MM.1S (cell line): ENCODE measurements around the gene IYD.

ENCODE experiments used
- DNase-seq: peaks from one replicate; pipeline ENCODE4 v3.0.0-alpha.2; 2015
- H2AFZ ChIP-seq: fragments of 300-600 bp; sonication (generic); 2 replicates; pipeline ENCODE4 v1.6.0; 2016; ENCODE audit warnings: antibody characterized with exemption, low read length
- H3F3A ChIP-seq: fragments of 300-600 bp; sonication (generic); 2 replicates; pipeline ENCODE4 v1.6.1; 2016; ENCODE audit warnings: mild to moderate bottlenecking, antibody characterized with exemption, low read length, moderate library complexity, mixed read lengths; ENCODE audit not compliant: insufficient read depth
- H3K27ac ChIP-seq: fragments of 300-600 bp; sonication (generic); 2 replicates; pipeline ENCODE4 v1.5.1; 2016; ENCODE audit warnings: mild to moderate bottlenecking, low read length
- H3K27me3 ChIP-seq: fragments of 300-600 bp; sonication (generic); replicated peaks from 2 replicates; pipeline ENCODE4 v1.6.0; 2016; ENCODE audit warnings: low read length; ENCODE audit not compliant: insufficient read depth
- H3K36me3 ChIP-seq: fragments of 300-600 bp; sonication (generic); replicated peaks from 2 replicates; pipeline ENCODE4 v1.6.1; 2016; ENCODE audit warnings: mild to moderate bottlenecking, low read length, mixed read lengths; ENCODE audit not compliant: insufficient read depth
- H3K4me1 ChIP-seq: fragments of 300-600 bp; sonication (generic); 2 replicates; pipeline ENCODE4 v1.6.1; 2016; ENCODE audit warnings: low read length, mixed read lengths
- H3K4me2 ChIP-seq: fragments of 300-600 bp; sonication (generic); 2 replicates; pipeline ENCODE4 v1.6.0; 2016; ENCODE audit warnings: low read depth, low read length
- H3K4me3 ChIP-seq: fragments of 300-600 bp; sonication (generic); 2 replicates; pipeline ENCODE4 v1.5.1; 2016; ENCODE audit warnings: low read length, mixed read lengths
- H3K79me2 ChIP-seq: fragments of 300-600 bp; sonication (generic); 2 replicates; pipeline ENCODE4 v1.6.1; 2016; ENCODE audit warnings: mixed run types, low read length, mixed read lengths
- H3K9ac ChIP-seq: fragments of 300-600 bp; sonication (generic); 2 replicates; pipeline ENCODE4 v1.6.1; 2016; ENCODE audit warnings: low read length, mixed read lengths
- H3K9me2 ChIP-seq: fragments of 300-600 bp; sonication (generic); replicated peaks from 2 replicates; pipeline ENCODE4 v1.6.1; 2016; ENCODE audit warnings: mild to moderate bottlenecking, low read length, mixed read lengths; ENCODE audit not compliant: insufficient read depth
- H3K9me3 ChIP-seq: fragments of 300-600 bp; sonication (generic); replicated peaks from 2 replicates; pipeline ENCODE4 v1.6.1; 2016; ENCODE audit warnings: mild to moderate bottlenecking, low read length, mixed read lengths; ENCODE audit not compliant: insufficient read depth
- H4K20me1 ChIP-seq: fragments of 300-600 bp; sonication (generic); 2 replicates; pipeline ENCODE4 v1.6.1; 2016; ENCODE audit warnings: mild to moderate bottlenecking, low read length, moderate library complexity, mixed read lengths; ENCODE audit not compliant: insufficient read depth
- CTCF ChIP-seq: fragments of 300-600 bp; sonication (generic); IDR thresholded peaks from 2 replicates; pipeline ENCODE4 v1.5.1; 2016; ENCODE audit warnings: antibody characterized with exemption, low read length, mixed read lengths
- EZH2 ChIP-seq: fragments of 300-600 bp; sonication (generic); optimal IDR thresholded peaks from 2 replicates; pipeline ENCODE3; 2017; ENCODE audit warnings: low read depth, mild to moderate bottlenecking, antibody characterized with exemption, low read length, mixed read lengths
- EZH2phosphoT487 ChIP-seq: fragments of 300-600 bp; sonication (generic); IDR thresholded peaks from 2 replicates; pipeline ENCODE4 v1.6.1; 2018; ENCODE audit warnings: antibody characterized with exemption, low read length

The IYD gene

GRCh38 chr6:150410399-150410798 is 41.6 kb downstream of the IYD start:
- Histone ChIP-seq H3K27ac (no peak overlapping the region), H3K36me3 (no peaks in the 10 kb centered on the region), H3K27me3 (no peaks in the 10 kb centered on the region), H3K9ac (no peak overlapping the region), H3F3A (no peaks in the 10 kb centered on the region), H3K4me3 (no peak overlapping the region), H3K4me2 (no peak overlapping the region), H3K4me1 (no peaks in the 10 kb centered on the region), H3K9me2 (no peaks in the 10 kb centered on the region), H4K20me1 (no peaks in the 10 kb centered on the region), H3K9me3 (no peaks in the 10 kb centered on the region), H3K79me2 (no peaks in the 10 kb centered on the region), H2AFZ (no peak overlapping the region)
- TF ChIP-seq CTCF (no peak), EZH2 (no peak), EZH2phosphoT487 (no peak)
- no peak for DNase-seq

GRCh38 chr6:150410906-150411305 is 42.1 kb downstream of the IYD start:
- Histone ChIP-seq H3K4me3 (no peak overlapping the region), H3K27ac (no peak overlapping the region), H3K9me3 (no peaks in the 10 kb centered on the region), H3K4me2 (no peak overlapping the region), H3K4me1 (no peaks in the 10 kb centered on the region), H4K20me1 (no peaks in the 10 kb centered on the region), H3K9ac (no peak overlapping the region), H3K36me3 (no peaks in the 10 kb centered on the region), H2AFZ (no peak overlapping the region), H3F3A (no peaks in the 10 kb centered on the region), H3K27me3 (no peaks in the 10 kb centered on the region), H3K79me2 (no peaks in the 10 kb centered on the region), H3K9me2 (no peaks in the 10 kb centered on the region)
- no peak for DNase-seq
- no peak for TF ChIP-seq CTCF
- no peak for TF ChIP-seq EZH2
- no peak for TF ChIP-seq EZH2phosphoT487

- Histone ChIP-seq H2AFZ (no peak overlapping the region), H3K4me1 (no peaks in the 10 kb centered on the region), H3K27me3 (no peaks in the 10 kb centered on the region), H3K9ac (no peak overlapping the region), H3K4me3 (no peak overlapping the region), H3K36me3 (no peaks in the 10 kb centered on the region), H3K4me2 (no peak overlapping the region), H3K79me2 (no peaks in the 10 kb centered on the region), H3F3A (no peaks in the 10 kb centered on the region), H3K27ac (no peak overlapping the region), H3K9me2 (no peaks in the 10 kb centered on the region), H4K20me1 (no peaks in the 10 kb centered on the region), H3K9me3 (no peaks in the 10 kb centered on the region)
- DNase-seq, result no peak
- TF ChIP-seq CTCF (no peak), EZH2 (no peak), EZH2phosphoT487 (no peak)
Observed at GRCh38 chr6:150412221-150412620, 43.4 kb downstream of the IYD start.
